Activated naive CD4-positive, alpha-beta T cell treated with anti-CD3 and anti-CD28 coated beads, Interleukin-2, amount 10 ng/mL, durations not matched to agents 7 days and 5 days (primary cell): ENCODE results near the gene KIFC3.

Source experiments
- CTCF ChIA-PET: fragments of 350-600 bp; sonication (Branson Sonifier 250); formaldehyde crosslinking; loops from one replicate; lab custom pipeline; 2021; ENCODE audit warnings: antibody characterized with exemption; lab: Charles Lee
- DNase-seq: peaks from one replicate; pipeline ENCODE4 v3.0.0-alpha.2; 2020
- H3K27ac Mint-ChIP-seq: one replicate; pipeline ENCODE4 v1.8.0; 2021; ENCODE audit warnings: mild to moderate bottlenecking, moderate library complexity, mixed read lengths
- H3K27me3 Mint-ChIP-seq: one replicate; pipeline ENCODE4 v1.8.0; 2021; ENCODE audit warnings: mild to moderate bottlenecking, mixed read lengths
- H3K36me3 Mint-ChIP-seq: one replicate; pipeline ENCODE4 v1.8.0; 2021; ENCODE audit warnings: mixed read lengths
- H3K4me1 Mint-ChIP-seq: one replicate; pipeline ENCODE4 v1.8.0; 2021; ENCODE audit warnings: mixed read lengths
- H3K4me3 Mint-ChIP-seq: one replicate; pipeline ENCODE4 v1.8.0; 2021; ENCODE audit warnings: mild to moderate bottlenecking, moderate library complexity, mixed read lengths
- H3K9me3 Mint-ChIP-seq: one replicate; pipeline ENCODE4 v1.8.0; 2021; ENCODE audit warnings: mixed read lengths

KIFC3 gene

DNA sequence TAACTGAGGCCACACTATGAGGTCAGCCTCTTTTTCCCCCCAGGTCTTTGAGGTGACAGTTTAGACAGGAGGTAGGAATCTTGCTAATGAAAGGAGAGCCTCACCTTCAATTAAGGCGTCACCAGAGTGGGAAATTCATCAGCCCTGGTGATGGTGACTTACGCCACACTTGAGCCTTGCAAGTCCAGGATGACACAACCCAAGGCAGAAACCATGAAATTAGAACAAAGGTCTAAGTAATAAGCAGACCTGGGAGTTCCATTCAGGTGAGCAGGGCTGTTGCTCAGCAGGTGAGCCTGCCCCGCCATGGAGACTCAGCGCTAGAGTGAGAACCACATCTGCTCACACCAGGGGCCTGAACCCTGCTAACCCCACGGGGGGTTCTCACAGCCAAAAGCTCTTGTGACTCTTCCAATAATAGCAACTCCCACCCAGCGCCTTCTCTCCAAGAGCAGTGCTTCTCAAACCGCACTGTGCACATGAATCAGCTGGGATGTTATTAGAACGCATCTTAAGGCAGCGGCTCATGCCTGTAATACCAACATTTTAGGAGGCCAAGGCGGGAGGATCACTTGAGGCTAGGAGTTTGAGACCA, 28.7 kb upstream of the KIFC3 start:
- no peak overlapping the region for H3K4me3 Mint-ChIP-seq

GRCh38 chr16:57829969-57830360, 27.7 kb upstream of the KIFC3 start:
- no peaks in the 10 kb centered on the region for H3K4me1 Mint-ChIP-seq
- H3K27me3 Mint-ChIP-seq: peaks cover 48% of the 10 kb centered on the region
- H3K36me3 Mint-ChIP-seq: no peaks in the 10 kb centered on the region
- H3K27ac Mint-ChIP-seq: no peak overlapping the region
- no peaks in the 10 kb centered on the region for H3K9me3 Mint-ChIP-seq
- H3K4me3 Mint-ChIP-seq: no peak overlapping the region
- no peak for DNase-seq
- CTCF ChIA-PET: no interaction called here

More for the DNA sequence above, 28.7 kb upstream of the KIFC3 start:
- DNase-seq: no peak
- Mint-ChIP-seq H3K27me3 (peaks cover 42% of the 10 kb centered on the region), H3K4me1 (no peaks in the 10 kb centered on the region), H3K27ac (no peak overlapping the region), H3K36me3 (no peaks in the 10 kb centered on the region), H3K9me3 (no peaks in the 10 kb centered on the region)
- CTCF ChIA-PET: no interaction called here

- Mint-ChIP-seq H3K27ac (no peak overlapping the region), H3K9me3 (no peaks in the 10 kb centered on the region), H3K4me3 (no peak overlapping the region), H3K27me3 (peaks cover 57% of the 10 kb centered on the region), H3K4me1 (no peaks in the 10 kb centered on the region), H3K36me3 (no peaks in the 10 kb centered on the region)
- no peak for DNase-seq
- CTCF ChIA-PET: interaction anchor here (1.2 kb wide), 1 partner anchor 10 kb away, joined by 3 read pairs; no protein-coding TSS in a partner anchor
Measured at GRCh38 chr16:57828272-57829161, 26.2 kb upstream of the KIFC3 start.

DNA sequence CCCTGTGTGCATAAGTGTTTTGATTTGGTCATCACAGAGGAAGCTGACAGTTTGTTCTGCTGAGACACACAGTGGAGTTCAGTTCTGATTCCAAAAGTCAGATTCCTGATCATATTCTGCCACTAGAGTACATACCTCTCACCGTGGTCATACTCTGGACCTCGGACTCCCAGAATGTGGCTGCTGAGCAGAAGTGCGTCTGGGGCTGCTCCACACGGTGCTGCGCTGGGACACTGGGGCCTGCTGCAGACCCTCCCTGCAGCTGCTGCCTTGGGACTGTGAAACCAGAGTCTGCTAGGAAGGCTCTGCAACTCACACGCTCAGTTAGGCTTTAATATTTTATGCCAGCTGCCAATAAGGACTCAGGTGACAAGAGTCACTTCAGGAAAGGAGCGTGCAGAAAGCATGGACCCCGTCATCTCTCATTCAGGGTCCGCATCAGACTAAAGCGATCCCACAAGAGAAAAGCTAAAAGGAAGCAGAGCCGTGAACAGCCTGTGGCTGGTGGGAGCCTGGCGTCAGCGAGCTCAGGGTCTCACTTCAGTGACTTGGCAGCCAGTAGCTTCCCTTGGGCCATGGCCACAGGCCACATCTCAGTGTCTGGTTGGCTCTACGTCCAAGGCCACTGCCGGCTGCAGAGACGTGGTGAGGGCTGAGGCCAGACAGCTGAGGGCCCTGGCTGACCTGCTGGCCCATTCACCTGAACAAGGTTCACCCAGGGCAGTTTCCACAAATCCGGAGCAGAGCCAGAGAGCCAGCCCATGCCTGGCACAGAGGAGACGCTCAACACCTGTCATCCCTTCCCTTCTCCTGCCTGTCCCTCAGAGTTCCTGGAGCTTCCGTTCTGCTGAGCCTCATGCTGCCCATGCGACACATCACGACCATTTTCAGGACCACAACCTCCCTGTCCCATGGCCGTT, 24.7 kb upstream of the KIFC3 start:
- no peaks in the 10 kb centered on the region for H3K36me3 Mint-ChIP-seq
- peaks cover 56% of the 10 kb centered on the region for H3K27me3 Mint-ChIP-seq
- no peaks in the 10 kb centered on the region for H3K9me3 Mint-ChIP-seq
- no peak overlapping the region for H3K4me3 Mint-ChIP-seq
- CTCF ChIA-PET: no interaction called here
- no peak for DNase-seq
- H3K27ac Mint-ChIP-seq: no peak overlapping the region
- no peaks in the 10 kb centered on the region for H3K4me1 Mint-ChIP-seq

- CTCF ChIA-PET: no interaction called here
- no peak for DNase-seq
- Mint-ChIP-seq H3K4me1 (no peaks in the 10 kb centered on the region), H3K27me3 (peaks cover 63% of the 10 kb centered on the region), H3K27ac (no peak overlapping the region), H3K9me3 (no peaks in the 10 kb centered on the region), H3K4me3 (no peak overlapping the region), H3K36me3 (no peaks in the 10 kb centered on the region)
Measured at GRCh38 chr16:57826052-57826451, 23.8 kb upstream of the KIFC3 start.

DNA sequence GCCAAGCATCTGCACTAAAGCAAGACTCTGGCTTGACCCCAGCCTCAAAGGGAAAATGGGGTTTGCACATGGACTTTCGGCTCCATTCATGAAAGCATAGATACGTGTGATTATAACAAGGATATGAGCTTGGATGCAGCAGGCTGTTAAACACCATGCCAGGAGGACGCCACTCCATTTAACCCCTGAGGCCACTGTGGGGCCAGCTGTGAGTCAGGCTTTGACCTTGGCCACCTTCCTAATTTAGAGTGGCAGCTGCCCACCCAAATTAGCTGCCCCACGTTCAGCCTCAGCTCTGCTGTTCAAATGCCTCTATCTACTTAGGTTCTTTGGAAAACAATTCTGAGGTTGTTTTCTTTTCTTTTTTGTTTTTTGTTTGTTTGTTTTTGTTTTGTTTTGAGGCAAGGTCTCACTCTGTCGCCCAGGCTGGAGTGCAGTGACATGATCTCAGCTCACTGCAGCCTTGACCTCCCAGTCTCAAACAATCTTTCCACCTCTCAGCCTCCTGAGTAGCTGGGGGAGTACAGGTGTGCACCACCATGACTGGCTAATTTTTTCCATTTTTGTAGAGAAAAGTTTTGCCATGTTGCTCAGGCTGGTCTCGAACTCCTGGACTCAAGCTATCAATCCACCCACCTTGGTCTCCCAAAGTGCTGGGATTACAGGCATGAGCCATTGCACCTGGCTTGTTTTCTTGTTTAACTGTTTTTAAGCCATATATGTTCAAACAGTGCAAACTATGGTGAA, 23.2 kb upstream of the KIFC3 start:
- CTCF ChIA-PET: no interaction called here
- Mint-ChIP-seq H3K36me3 (no peaks in the 10 kb centered on the region), H3K4me3 (no peak overlapping the region), H3K9me3 (no peaks in the 10 kb centered on the region), H3K27ac (no peak overlapping the region), H3K27me3 (peaks cover 64% of the 10 kb centered on the region), H3K4me1 (no peaks in the 10 kb centered on the region)
- no peak for DNase-seq

DNA sequence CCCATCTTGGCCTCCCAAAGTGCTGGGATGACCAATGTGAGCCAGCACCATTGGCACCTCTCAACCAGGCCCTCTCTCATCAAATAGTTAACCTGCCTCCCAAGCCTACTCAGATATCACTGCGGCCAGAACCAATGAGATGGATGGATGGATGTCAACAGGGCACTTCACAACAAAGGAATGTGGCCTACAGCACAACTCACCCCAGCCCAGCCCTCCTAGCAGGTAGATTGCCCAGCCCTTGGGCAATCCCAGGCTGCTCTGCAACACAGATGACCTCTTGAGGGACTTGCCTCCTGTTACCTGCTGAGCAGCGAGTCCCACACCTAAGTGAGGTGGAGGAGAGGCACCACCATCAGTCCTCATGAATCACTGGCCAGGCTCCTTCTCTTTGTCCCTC, 22.6 kb upstream of the KIFC3 start:
- Mint-ChIP-seq H3K9me3 (no peaks in the 10 kb centered on the region), H3K4me1 (no peaks in the 10 kb centered on the region), H3K4me3 (no peak overlapping the region), H3K27me3 (peaks cover 68% of the 10 kb centered on the region), H3K36me3 (no peaks in the 10 kb centered on the region), H3K27ac (no peak overlapping the region)
- DNase-seq: no peak
- CTCF ChIA-PET: no interaction called here

DNA sequence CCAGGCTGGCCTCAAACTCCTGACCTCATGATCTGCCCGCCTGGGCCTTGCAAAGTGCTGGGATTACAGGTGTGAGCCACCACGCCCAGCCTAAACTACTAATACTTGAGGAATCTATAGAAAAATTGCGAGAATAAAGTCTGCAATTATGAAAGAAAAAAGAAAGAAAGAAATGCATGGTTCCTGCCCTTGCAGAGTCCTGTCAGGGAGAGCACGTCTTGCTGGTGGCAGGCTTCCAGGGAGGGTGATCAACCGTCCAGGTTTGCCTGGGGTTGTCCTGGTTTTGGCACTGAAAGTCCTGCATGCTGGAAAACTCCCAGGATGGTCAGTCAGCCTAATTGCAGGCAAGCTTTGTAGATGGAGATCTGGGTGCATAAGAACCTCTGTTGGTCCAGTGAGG, 21.5 kb upstream of the KIFC3 start:
- Mint-ChIP-seq H3K36me3 (no peaks in the 10 kb centered on the region), H3K9me3 (no peaks in the 10 kb centered on the region), H3K4me3 (no peak overlapping the region), H3K27ac (no peak overlapping the region), H3K4me1 (no peaks in the 10 kb centered on the region), H3K27me3 (peaks cover 69% of the 10 kb centered on the region)
- DNase-seq: no peak
- CTCF ChIA-PET: no interaction called here

DNA sequence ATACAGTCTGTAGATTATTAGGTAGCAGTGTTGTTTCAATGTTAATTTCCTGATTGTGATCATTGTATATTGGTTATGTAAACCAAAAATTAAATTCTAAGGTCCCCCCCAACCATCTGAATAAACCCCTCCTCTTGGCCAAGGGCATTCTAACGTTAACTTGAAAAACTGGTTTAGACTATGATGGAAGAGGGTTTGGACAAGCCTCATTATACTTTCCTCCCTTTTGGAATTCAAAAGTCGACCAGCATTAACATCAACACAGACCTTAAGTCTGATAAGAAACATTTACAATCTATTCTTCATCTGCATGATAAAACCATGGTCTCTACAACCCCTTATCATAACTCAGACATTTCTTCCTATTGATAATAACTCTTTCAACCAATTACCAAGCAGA, 20.6 kb upstream of the KIFC3 start:
- Mint-ChIP-seq H3K4me1 (no peaks in the 10 kb centered on the region), H3K27ac (no peak overlapping the region), H3K9me3 (no peaks in the 10 kb centered on the region), H3K4me3 (no peak overlapping the region), H3K36me3 (no peaks in the 10 kb centered on the region), H3K27me3 (peaks cover 63% of the 10 kb centered on the region)
- no peak for DNase-seq
- CTCF ChIA-PET: no interaction called here

GRCh38 chr16:57822018-57822553, 19.8 kb upstream of the KIFC3 start:
- Mint-ChIP-seq H3K4me3 (no peak overlapping the region), H3K36me3 (no peaks in the 10 kb centered on the region), H3K27ac (no peak overlapping the region), H3K4me1 (no peaks in the 10 kb centered on the region), H3K9me3 (no peaks in the 10 kb centered on the region), H3K27me3 (peaks cover 58% of the 10 kb centered on the region)
- DNase-seq: no peak
- CTCF ChIA-PET: no interaction called here

GRCh38 chr16:57821149-57821971, 19.1 kb upstream of the KIFC3 start:
- Mint-ChIP-seq H3K36me3 (no peaks in the 10 kb centered on the region), H3K9me3 (no peaks in the 10 kb centered on the region), H3K4me1 (peaks cover 5% of the 10 kb centered on the region), H3K27ac (no peak overlapping the region), H3K27me3 (peaks cover 57% of the 10 kb centered on the region), H3K4me3 (no peak overlapping the region)
- CTCF ChIA-PET: no interaction called here
- no peak for DNase-seq

DNA sequence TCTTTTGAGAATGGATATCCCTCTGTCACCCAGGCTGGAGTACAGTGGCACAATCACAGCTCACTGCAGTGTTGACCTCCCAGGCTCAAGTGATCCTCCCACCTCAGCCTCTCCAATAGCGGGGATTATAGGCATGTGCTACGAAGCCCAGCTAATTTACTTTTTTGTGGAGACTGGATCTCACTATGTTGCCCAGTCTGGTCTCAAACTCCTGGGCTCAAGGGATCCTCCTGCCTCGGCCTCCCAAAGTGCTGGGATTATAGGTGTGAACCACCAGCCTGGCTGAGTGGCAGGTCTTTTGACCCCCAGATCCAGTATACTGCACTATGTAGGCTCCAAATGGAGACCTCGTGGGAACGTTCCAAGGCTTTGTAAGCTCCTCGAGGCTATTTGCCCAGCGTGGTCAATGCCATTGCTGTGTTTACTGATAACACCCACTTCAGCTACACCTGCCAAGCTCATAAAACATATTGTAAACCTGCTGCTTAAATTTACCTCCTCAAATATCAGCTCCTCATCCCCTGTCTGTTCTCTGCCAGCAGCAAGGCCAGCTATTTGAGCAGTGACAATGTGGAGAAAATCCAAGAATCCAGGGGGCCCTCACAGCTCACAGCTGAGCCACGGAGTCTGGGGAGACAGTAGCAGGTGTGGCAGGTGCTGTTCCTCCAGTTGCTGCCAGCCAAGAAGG, 16.2 kb upstream of the KIFC3 start:
- H3K27ac Mint-ChIP-seq: no peak overlapping the region
- DNase-seq: no peak
- no peaks in the 10 kb centered on the region for H3K36me3 Mint-ChIP-seq
- H3K4me3 Mint-ChIP-seq: no peak overlapping the region
- peaks cover 11% of the 10 kb centered on the region for H3K4me1 Mint-ChIP-seq
- peaks cover 45% of the 10 kb centered on the region for H3K27me3 Mint-ChIP-seq
- CTCF ChIA-PET: no interaction called here
- no peaks in the 10 kb centered on the region for H3K9me3 Mint-ChIP-seq
